Uterus (tissue), 2 donors: ENCODE measurements around the gene C1orf74.

Source experiments
- CTCF ChIP-seq, 4 experiments: fragments of 200-600 bp in 2 of 4; fragments of 450-650 bp in 2 of 4; sonication (generic) in 2 of 4; IDR thresholded peaks; one replicate each; pipeline ENCODE4 v1.5.1; 2016 to 2019; ENCODE audit warnings: antibody characterized with exemption in 4 of 4, mild to moderate bottlenecking in 2 of 4, moderate library complexity in 1 of 4
- POLR2A ChIP-seq, 2 donors: fragments of 450-650 bp; IDR thresholded peaks; one replicate each; pipeline ENCODE4 v1.6.1; 2016; ENCODE audit warnings: antibody characterized with exemption in 2 of 2, mild to moderate bottlenecking in 1 of 2, moderate library complexity in 1 of 2

GRCh38 chr1:209748620-209749019 lies 35.7 kb downstream of the C1orf74 start:
- TF ChIP-seq CTCF (IDR thresholded peaks at IDR 0.05) (no peak), POLR2A (IDR thresholded peaks at IDR 0.05) (no peak)
